HL-60 (cell line): ENCODE results near the gene MYCL.

Experiments
- GABPA ChIP-seq: IDR thresholded peaks from 2 replicates; pipeline ENCODE4 v1.6.1; 2012; ENCODE audit warnings: low read depth
- POLR2AphosphoS5 ChIP-seq: IDR thresholded peaks from 2 replicates; pipeline ENCODE4 v1.6.1; 2012; ENCODE audit warnings: low read depth
- REST ChIP-seq: IDR thresholded peaks from 2 replicates; pipeline ENCODE4 v1.6.1; 2012; ENCODE audit warnings: low read depth; ENCODE audit not compliant: insufficient replicate concordance
- SPI1 ChIP-seq: IDR thresholded peaks from 2 replicates; pipeline ENCODE4 v1.6.1; 2012; ENCODE audit warnings: low read depth, mild to moderate bottlenecking, borderline replicate concordance
- TF ChIP-seq, protein P1 (sequence below): IDR thresholded peaks from one replicate; pipeline ENCODE4 v1.5.1; 2011; ENCODE audit warnings: low read length, control low read depth, inconsistent platforms; ENCODE audit not compliant: insufficient read depth

GRCh38 chr1:39898648-39899603 is 2.8 kb downstream of the MYCL start:
- TF ChIP-seq, protein P1, sequence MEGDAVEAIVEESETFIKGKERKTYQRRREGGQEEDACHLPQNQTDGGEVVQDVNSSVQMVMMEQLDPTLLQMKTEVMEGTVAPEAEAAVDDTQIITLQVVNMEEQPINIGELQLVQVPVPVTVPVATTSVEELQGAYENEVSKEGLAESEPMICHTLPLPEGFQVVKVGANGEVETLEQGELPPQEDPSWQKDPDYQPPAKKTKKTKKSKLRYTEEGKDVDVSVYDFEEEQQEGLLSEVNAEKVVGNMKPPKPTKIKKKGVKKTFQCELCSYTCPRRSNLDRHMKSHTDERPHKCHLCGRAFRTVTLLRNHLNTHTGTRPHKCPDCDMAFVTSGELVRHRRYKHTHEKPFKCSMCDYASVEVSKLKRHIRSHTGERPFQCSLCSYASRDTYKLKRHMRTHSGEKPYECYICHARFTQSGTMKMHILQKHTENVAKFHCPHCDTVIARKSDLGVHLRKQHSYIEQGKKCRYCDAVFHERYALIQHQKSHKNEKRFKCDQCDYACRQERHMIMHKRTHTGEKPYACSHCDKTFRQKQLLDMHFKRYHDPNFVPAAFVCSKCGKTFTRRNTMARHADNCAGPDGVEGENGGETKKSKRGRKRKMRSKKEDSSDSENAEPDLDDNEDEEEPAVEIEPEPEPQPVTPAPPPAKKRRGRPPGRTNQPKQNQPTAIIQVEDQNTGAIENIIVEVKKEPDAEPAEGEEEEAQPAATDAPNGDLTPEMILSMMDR: no peak
- TF ChIP-seq POLR2AphosphoS5 (no peak), GABPA (no peak), REST (no peak), SPI1 (no peak)
